Measurements from ENCODE around the gene CYP27B1.

DNA sequence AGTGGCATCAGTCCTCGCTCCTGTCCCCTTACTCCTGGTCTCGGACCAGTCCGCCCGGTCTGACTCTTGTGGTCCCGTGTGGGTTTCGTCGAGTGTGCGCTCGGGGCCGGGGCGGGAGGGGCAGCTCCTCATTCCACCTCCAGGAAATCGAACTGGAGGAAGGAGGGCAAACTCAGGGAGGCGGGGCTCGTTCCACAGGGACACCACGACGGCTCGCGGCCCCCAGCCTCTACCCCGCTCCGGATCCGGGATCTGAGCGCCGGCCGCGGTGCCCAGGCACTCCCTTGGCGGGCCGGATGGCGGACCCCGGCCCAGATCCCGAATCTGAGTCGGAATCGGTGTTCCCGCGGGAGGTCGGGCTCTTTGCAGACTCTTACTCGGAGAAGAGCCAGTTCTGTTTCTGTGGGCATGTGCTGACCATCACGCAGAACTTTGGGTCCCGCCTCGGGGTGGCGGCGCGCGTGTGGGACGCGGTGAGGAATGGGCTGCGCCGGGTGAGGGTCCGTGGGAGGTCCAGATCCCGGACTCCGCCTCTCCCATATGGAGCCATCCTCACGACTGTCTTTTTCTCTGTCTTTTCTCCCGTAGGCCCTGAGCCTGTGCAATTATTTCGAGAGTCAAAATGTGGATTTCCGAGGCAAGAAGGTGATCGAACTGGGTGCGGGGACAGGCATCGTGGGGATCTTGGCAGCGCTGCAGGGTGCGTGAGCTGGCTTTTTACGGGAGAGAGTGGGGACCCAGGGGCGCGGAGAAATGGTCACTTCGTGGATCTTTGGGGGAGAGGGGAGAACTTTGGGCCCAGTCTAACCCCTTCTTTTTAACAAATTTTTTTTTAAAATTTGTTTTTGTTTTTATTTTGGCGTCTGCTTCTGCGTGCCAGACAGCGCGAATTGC lies 5.8 kb upstream of the CYP27B1 start, which contains the start of gene EEF1AKMT3:
- TF ChIP-seq, protein P1, sequence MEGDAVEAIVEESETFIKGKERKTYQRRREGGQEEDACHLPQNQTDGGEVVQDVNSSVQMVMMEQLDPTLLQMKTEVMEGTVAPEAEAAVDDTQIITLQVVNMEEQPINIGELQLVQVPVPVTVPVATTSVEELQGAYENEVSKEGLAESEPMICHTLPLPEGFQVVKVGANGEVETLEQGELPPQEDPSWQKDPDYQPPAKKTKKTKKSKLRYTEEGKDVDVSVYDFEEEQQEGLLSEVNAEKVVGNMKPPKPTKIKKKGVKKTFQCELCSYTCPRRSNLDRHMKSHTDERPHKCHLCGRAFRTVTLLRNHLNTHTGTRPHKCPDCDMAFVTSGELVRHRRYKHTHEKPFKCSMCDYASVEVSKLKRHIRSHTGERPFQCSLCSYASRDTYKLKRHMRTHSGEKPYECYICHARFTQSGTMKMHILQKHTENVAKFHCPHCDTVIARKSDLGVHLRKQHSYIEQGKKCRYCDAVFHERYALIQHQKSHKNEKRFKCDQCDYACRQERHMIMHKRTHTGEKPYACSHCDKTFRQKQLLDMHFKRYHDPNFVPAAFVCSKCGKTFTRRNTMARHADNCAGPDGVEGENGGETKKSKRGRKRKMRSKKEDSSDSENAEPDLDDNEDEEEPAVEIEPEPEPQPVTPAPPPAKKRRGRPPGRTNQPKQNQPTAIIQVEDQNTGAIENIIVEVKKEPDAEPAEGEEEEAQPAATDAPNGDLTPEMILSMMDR (IDR thresholded peaks at IDR 0.05; ENCODE audit: extremely low read depth in 1 of 2, insufficient read depth in 1 of 2, low read depth in 1 of 2, low read length in 2 of 2): no peak
- TF ChIP-seq EZH2 (IDR thresholded peaks at IDR 0.05; ENCODE audit: borderline replicate concordance, low read depth, low read length, severe bottlenecking): no peak
- TF ChIP-seq POLR2A (IDR thresholded peaks at IDR 0.05; ENCODE audit: low read depth, low read length): no peak
- TF ChIP-seq POLR2AphosphoS5 (IDR thresholded peaks at IDR 0.05; ENCODE audit: insufficient read depth, low read depth, low read length): no peak
- TF ChIP-seq, protein P2, sequence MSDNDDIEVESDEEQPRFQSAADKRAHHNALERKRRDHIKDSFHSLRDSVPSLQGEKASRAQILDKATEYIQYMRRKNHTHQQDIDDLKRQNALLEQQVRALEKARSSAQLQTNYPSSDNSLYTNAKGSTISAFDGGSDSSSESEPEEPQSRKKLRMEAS (IDR thresholded peaks at IDR 0.05; ENCODE audit: insufficient read depth, insufficient read length): no peak
- no peak for TF ChIP-seq MYC (IDR thresholded peaks at IDR 0.05; ENCODE audit: low read depth, low read length)
- TF ChIP-seq JUN (IDR thresholded peaks at IDR 0.05; ENCODE audit: borderline replicate concordance, insufficient read depth, insufficient read length, low read depth): no peak

Measured in endothelial cell of umbilical vein (primary cell).